VCaP (cell line): ENCODE measurements around the gene ANTXR2.
"Not testable (repeated sequence)": the region's sequence is repeated elsewhere in the genome, so short reads cannot be mapped to it uniquely, and the experiment has no call there.

Source experiments
- H3K27ac ChIP-seq: fragments of 450-650 bp; 2 replicates; pipeline ENCODE4 v1.5.1; 2017
- CTCF ChIP-seq: fragments of 450-650 bp; conservative IDR thresholded peaks from 2 replicates; pipeline ENCODE4 v1.5.1; 2017; ENCODE audit warnings: mild to moderate bottlenecking, moderate library complexity

The ANTXR2 gene

GRCh38 chr4:80072744-80073472, at the start of gene ANTXR2:
Gene ANTXR2, minus strand, starts transcription at chr4:80073229. Its CDS starts 669 bp downstream, at chr4:80072560.
- TF ChIP-seq CTCF: 0 out of 2 replicates have a peak, but pooled peaks have one; percentile 20
- H3K27ac ChIP-seq: peak within 1 kb of the TSS; percentile 86

- not testable (repeated sequence) for H3K27ac ChIP-seq
Measured at GRCh38 chr4:80121815-80122214, 48.8 kb upstream of the ANTXR2 start.

GRCh38 chr4:80119620-80120019, 46.6 kb upstream of the ANTXR2 start:
- not testable (repeated sequence) for H3K27ac ChIP-seq

GRCh38 chr4:80116516-80116915, 43.5 kb upstream of the ANTXR2 start:
- TF ChIP-seq CTCF: no peak

GRCh38 chr4:80115368-80116181, 42.5 kb upstream of the ANTXR2 start:
- no peak overlapping the region for H3K27ac ChIP-seq
- no peak for TF ChIP-seq CTCF

More at GRCh38 chr4:80116516-80116915, 43.5 kb upstream of the ANTXR2 start:
- H3K27ac ChIP-seq: no peak overlapping the region

- H3K27ac ChIP-seq: no peak overlapping the region
- TF ChIP-seq CTCF: no peak
Measured at GRCh38 chr4:80114732-80115265, 41.8 kb upstream of the ANTXR2 start.

GRCh38 chr4:80113615-80114014, 40.6 kb upstream of the ANTXR2 start:
- no peak overlapping the region for H3K27ac ChIP-seq
- no peak for TF ChIP-seq CTCF

- no peak overlapping the region for H3K27ac ChIP-seq
- no peak for TF ChIP-seq CTCF
Measured at GRCh38 chr4:80112236-80112635, 39.2 kb upstream of the ANTXR2 start.
